Omental fat pad (tissue), 4 donors: Measurements from ENCODE around the gene SYNJ2. TPM values are rescaled to one million over a fixed set of nuclear protein-coding genes. Genes with fewer than 3 reads are reported as not detected.
A peak's percentile ranks its signal among the peaks of the same experiment; 100 is the strongest.
"Not testable (repeated sequence)": the region's sequence is repeated elsewhere in the genome, so short reads cannot be mapped to it uniquely, and the experiment has no call there.

Source experiments
- ATAC-seq: fragments of 150-250 bp; one replicate; pipeline ENCODE4 v1.9.1; 2016; ENCODE audit warnings: mild to moderate bottlenecking, moderate library complexity; ENCODE audit not compliant: low FRiP score
- DNase-seq: peaks from one replicate; pipeline ENCODE4 v3.0.0-alpha.2; 2019; ENCODE audit warnings: low spot score
- CTCF ChIP-seq, 3 donors: fragments of 450-650 bp; IDR thresholded peaks; one replicate each; pipeline ENCODE4 v1.5.1; 2016 to 2017; ENCODE audit warnings: antibody characterized with exemption in 3 of 3, mild to moderate bottlenecking in 3 of 3, moderate library complexity in 2 of 3
- total RNA-seq, 4 donors: library from RNA; depleted of rRNA; stranded (reverse); fragments of >200 nt; gene quantifications; one replicate each; pipeline ENCODE4 v1.1.0, GENCODE V29; 2016

Gene SYNJ2
- total RNA-seq, 4 donors from 2014 or later = 2.3 to 27.6 (median 6.4) TPM

DNA sequence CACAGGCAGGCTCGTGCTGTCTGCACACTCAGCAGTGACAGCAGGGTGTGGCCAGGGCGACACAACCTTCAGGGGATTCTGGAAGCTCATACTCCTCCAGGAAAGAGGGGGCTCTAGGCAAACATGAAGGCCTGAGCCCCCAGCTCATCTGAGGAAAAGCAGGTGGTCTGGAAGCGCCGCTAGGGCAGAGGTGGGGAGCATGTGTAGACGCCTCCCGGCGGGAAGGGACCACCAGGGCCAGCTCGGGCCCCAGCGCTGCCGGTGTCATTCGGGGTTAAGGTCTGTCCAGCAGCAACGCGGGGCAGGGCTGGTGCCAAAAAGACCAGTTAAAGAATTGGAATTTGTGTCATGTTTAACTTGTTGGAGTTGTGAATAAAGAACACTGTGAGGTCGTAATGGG is 39.3 kb upstream of the SYNJ2 start:
- TF ChIP-seq CTCF (IDR thresholded peaks at IDR 0.05) = no peak
- DNase-seq = no peak
- ATAC-seq = no peak

- DNase-seq = no peak
- no peak for TF ChIP-seq CTCF (IDR thresholded peaks at IDR 0.05)
- no peak for ATAC-seq
Observed at GRCh38 chr6:157943249-157943963, 38.3 kb upstream of the SYNJ2 start.

- no peak for ATAC-seq
- no peak for TF ChIP-seq CTCF (IDR thresholded peaks at IDR 0.05)
Observed at GRCh38 chr6:157943964-157944283, 37.7 kb upstream of the SYNJ2 start.

GRCh38 chr6:157944983-157945931 is 36.4 kb upstream of the SYNJ2 start:
- no peak for TF ChIP-seq CTCF (IDR thresholded peaks at IDR 0.05)
- no peak for DNase-seq
- ATAC-seq = no peak

More at GRCh38 chr6:157943964-157944283, 37.7 kb upstream of the SYNJ2 start:
- DNase-seq = no peak

DNA sequence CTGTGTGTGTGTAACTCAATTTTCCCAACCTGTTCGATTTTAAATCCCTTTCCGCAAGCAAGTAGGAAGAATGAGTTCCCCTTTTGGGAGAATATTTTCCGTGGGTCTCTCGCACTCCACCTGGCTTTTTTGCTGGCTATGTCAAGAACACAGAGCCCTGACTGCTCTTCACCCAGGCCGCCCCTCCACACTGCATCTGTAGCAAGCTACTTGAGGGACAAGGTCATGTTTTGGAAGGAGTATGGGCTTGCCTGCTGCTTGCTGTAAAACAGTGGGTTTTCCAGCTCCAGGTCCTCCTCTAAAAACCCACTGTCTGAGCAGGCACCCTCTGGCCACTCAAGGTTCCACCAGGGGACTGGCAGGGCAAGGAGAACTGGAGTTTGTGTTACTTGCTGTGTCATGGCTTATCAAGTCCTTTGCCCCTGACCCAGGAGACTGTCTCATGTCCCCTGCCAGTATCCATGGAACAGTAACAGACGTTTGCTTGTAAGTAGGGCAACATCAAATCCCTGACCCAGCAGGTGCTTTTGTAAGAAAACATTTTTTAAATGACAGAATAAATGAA is 35.5 kb upstream of the SYNJ2 start:
- TF ChIP-seq CTCF (IDR thresholded peaks at IDR 0.05) = no peak
- no peak for DNase-seq
- peak; percentile 15 for ATAC-seq

DNA sequence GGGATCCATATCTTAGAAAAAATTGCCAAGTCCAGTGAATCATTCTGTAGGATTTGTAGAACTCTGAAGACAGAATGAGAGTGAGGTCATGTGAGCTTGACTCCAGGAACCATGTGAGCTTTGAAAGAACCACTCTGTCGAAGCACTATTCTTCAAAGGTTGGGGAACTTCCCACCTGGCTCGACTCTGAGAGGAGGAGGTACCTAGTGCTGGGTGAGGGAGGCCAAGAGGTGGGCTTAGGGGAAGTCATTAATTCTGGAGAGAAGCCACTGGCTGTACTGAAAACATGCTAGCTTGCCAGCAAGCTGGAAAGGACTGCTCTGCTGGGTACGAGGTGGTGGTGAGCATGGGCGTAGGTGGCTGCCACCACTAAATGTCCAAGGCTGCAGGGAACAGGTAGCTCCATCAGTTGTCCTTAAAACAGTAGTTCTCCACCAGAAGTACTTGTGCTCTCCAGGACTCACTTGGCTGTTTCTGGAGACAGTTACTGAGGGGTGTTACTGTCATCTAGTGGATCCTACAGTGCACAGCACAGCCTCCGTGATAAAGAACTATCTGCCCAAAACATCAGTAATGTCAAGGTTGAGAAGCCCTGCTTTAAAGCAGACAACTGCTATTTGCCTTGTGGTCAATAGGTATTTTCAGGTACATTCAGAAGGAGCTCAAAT is 34.7 kb upstream of the SYNJ2 start:
- peak; percentile 15 for ATAC-seq
- TF ChIP-seq CTCF (IDR thresholded peaks at IDR 0.05) = no peak
- no peak for DNase-seq

DNA sequence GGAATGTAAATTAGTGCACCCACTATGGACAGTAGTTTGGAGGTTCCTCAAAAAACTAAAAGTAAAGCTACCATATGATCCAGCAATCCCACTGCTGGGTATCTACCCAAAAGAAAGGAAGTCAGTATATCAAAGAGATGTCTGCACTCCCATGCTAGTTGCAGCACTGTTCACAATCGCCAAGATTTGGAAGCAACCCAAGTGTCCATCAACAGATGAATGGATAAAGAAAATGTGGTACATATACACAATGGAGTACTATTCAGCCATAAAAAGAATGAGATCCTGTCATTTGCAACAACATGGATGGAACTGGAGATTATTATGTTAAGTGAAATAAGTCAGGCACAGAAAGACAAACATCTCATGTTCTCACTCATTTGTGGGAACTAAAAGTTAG is 30.8 kb upstream of the SYNJ2 start:
- DNase-seq, ATAC-seq: not testable (repeated sequence)
